Measurements from ENCODE around the gene NHP2. TPM values are rescaled to one million over a fixed set of nuclear protein-coding genes. Genes with fewer than 3 reads are reported as not detected.

NHP2 gene
- total RNA-seq, 1 experiment from 2014 or later = 254 TPM

DNA sequence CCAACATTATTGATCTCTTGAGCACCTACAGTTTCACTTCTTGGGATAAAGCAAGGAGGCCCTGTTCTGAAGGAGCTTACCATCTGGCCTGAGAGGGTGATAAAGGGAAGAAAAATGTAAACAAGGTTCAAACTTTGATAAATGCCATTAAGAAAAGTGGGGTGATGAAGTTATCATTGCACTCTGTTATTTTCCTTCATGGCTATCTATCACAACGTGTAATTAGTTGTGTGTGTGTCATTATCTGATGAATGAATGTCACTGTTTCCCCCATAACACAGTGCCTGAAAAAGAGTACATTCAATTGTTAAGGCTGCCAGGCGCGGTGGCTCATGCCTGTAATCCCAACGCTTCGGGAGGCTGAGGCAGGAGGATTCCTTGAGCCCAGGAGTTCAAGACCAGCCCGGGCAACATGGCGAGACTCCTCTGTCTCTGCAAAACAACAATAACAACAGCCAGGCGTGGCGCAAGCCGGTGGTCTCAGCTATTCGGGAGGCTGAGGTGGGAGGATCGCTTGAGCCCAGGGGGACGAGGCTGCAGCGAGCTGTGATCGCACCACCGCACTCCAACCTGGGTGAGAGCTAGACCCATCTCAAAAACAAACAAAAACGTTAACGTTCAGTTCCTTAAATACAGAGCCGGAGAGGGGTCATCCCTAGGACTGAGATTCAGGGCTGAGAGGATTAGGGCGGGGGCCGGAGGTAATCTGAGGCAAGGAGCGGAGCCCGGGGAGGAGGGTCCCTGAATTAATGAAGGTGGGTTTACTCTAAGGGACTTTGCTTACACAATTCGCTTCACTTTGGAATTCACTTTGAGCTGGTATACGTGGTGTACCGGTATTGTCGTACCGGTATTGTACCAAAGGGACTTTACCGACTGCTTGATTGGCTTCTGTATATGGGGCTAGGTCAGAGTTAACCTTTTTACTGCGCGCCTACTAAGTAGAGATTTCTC, 917 bp downstream of the NHP2 start:
- peak; percentile 63 for DNase-seq
- Histone ChIP-seq H3K4me3 (ENCODE audit: insufficient read depth, low read depth, low read length) (peak overlapping the region; percentile 85), H3K27me3 (ENCODE audit: control insufficient read depth, insufficient read depth, low read length) (no peaks in the 10 kb centered on the region), H3K36me3 (replicated peaks; ENCODE audit: control insufficient read depth, insufficient read depth, low read length) (peaks cover 29% of the 10 kb centered on the region)

DNA sequence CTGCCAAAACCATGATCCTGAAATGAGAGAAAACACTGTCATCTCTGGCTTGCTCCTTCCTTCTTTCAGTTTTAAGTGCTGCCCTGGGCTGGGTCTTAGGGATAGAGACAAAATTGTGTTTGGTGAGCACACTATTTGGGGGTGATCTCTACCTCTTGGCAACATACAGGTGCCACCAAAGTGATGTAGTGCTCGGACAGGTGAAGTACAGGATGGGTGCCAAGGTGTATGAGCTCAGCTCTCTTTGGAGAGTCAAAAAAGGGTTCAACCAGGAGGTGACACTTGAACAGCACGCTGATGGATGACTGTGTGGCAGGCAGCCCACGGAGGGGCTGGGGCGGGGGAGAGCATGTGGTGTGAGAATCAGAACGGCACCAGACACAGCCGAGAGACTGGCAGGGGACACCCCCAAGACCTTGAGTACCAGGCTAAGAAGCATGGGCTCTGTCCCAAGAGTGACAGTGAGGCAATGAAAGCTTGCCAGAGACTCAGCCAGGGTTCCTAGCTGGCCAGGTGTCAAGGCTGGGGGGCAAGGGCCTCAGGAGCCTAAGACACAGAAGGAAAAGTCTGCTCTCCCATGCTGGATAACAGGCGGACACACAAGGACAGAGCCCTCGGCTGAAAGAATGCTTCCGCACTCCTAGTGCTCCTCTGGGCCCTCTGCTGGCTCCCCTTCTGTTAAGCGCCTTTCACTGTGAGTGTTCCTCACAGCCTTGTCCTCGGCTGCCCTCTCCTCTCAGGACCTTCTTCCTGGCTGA, 2.5 kb downstream of the NHP2 start:
- H3K36me3 ChIP-seq (replicated peaks; ENCODE audit: control insufficient read depth, insufficient read depth, low read length) = peaks cover 46% of the 10 kb centered on the region
- DNase-seq = no peak
- H3K27me3 ChIP-seq (ENCODE audit: control insufficient read depth, insufficient read depth, low read length) = no peaks in the 10 kb centered on the region
- no peak overlapping the region for H3K4me3 ChIP-seq (ENCODE audit: insufficient read depth, low read depth, low read length)

DNA sequence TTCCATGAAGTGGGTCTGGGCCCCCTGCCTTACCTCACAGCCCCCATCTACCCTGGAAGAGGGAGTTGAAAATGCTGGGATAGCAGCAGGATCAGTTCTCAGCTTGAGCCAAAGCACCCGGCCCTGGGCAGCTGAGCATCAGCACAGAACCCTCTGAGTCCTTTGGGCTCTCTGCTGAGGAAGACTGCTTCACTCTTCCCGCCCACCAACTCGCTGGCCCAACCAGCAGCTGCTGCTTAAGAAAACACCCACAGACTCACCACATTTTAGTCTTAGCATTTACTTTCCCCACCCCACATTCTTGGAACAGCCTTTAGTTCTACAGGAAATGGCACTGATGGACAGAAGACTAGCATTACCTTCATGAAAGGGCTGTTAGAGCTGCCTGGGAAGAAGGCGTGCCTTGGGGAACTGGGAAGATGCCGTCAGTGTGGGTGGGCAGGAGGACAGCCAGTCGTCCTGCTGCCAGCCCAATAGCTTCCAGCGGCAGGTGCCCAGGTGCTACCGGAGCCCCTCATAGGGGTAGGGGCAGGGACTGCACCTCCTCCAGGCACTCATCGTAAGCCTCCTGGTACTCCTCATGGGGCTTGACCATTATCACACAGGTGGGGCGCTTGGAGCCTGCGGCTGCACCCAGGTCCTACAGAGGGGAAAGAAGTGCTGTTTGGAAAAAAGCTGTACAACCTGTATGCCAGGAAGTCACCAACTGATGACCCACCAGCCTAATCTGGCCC, 4.3 kb downstream of the NHP2 start:
- H3K27me3 ChIP-seq (ENCODE audit: control insufficient read depth, insufficient read depth, low read length) = no peaks in the 10 kb centered on the region
- no peak for DNase-seq
- peaks cover 52% of the 10 kb centered on the region for H3K36me3 ChIP-seq (replicated peaks; ENCODE audit: control insufficient read depth, insufficient read depth, low read length)
- H3K4me3 ChIP-seq (ENCODE audit: insufficient read depth, low read depth, low read length) = no peak overlapping the region

DNA sequence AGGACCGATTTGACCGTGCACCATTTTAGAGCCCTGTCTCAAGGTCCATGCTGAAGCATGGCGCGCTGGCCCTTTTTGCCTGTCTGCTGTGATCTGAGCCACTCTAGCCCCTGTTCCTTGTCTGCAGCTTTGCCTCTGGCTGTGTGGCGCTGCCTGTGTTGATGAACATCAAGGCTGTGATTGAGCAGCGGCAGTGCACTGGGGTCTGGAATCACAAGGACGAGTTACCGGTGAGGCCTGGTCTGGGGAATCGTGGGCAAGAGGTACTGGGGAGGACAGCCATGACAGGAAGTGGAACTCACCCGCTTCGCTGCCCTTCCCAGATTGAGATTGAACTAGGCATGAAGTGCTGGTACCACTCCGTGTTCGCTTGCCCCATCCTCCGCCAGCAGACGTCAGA, 6.3 kb downstream of the NHP2 start:
- Histone ChIP-seq H3K27me3 (ENCODE audit: control insufficient read depth, insufficient read depth, low read length) (no peaks in the 10 kb centered on the region), H3K36me3 (replicated peaks; ENCODE audit: control insufficient read depth, insufficient read depth, low read length) (peaks cover 67% of the 10 kb centered on the region), H3K4me3 (ENCODE audit: insufficient read depth, low read depth, low read length) (no peak overlapping the region)
- no peak for DNase-seq

DNA sequence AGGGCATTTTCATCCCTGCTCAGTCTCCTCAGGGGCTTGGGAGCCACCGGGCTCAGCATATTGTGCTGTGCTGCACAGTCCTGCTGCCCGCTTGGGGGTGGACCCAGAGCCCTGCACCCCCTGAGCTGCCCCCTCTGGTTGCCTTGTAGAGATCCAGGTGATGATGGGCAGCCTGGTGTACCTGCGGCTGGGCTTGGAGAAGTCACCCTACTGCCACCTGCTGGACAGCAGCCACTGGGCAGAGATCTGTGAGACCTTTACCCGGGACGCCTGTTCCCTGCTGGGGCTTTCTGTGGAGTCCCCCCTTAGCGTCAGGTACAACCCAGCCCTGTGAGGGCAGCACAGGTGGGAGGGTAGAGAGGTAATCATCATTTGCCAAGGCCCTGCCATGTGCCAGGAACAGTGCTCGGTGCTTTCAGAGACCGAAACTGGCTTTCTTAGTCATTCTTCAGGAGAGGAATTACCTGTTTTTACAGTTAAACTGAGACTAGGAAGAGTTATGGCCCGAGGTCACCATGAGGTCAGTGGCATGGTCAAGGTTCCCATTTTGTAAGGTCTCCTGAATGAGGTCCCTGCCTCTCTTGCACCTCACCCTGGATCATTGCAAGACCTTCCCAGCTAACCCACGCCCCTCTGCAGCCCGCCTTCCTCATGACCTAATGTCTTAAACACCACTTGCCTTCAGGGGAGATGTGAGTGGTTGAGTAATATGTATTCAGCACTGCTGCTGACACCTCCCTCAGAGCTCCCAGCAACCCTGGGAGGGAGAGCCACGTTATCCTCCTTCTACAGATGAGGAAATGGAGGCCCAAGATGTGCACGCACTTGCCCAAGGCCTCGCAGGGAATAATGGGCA, 7.5 kb downstream of the NHP2 start:
- peak; percentile 94 for DNase-seq
- Histone ChIP-seq H3K36me3 (replicated peaks; ENCODE audit: control insufficient read depth, insufficient read depth, low read length) (peaks cover 69% of the 10 kb centered on the region), H3K4me3 (ENCODE audit: insufficient read depth, low read depth, low read length) (no peak overlapping the region), H3K27me3 (ENCODE audit: control insufficient read depth, insufficient read depth, low read length) (no peaks in the 10 kb centered on the region)

DNA sequence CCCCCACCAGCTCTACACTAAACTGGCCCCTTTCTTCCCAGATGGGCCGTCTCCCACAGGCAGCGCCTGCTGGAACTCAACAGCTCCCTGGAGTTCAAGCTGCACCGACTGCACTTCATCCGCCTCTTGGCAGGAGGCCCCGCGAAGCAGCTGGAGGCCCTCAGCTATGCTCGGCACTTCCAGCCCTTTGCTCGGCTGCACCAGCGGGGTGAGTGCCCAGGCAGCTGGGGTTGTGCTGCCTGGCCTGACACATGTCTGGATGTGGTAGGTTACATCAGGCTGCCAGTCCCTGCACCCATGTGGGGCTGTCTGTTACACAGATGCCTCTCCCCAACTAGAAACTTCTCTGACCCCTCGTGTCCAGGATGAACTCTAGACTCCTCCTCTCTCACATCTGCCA, 9.8 kb downstream of the NHP2 start:
- no peak for DNase-seq
- Histone ChIP-seq H3K36me3 (replicated peaks; ENCODE audit: control insufficient read depth, insufficient read depth, low read length) (peaks cover 60% of the 10 kb centered on the region), H3K27me3 (ENCODE audit: control insufficient read depth, insufficient read depth, low read length) (no peaks in the 10 kb centered on the region), H3K4me3 (ENCODE audit: insufficient read depth, low read depth, low read length) (no peak overlapping the region)

DNA sequence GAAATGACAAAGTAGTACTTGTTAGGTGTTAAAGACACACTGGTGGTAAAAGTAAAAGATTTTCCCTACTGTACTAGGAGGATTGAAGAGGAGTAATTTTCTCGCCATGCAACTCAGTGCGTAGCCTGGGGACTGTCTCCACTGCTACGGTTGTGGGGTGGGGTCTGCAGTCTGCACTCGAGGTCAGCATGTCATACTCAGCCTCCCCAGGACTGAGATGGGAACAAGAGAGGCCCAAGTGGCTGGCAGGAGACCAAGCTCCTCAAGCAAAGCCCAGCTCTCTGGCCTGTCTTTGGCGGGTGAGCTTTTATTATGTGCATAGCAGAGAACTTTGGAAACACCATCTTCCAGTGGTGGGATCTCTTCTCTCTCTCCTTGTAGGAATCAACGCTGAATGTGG, 10.4 kb downstream of the NHP2 start:
- no peak for DNase-seq
- H3K27me3 ChIP-seq (ENCODE audit: control insufficient read depth, insufficient read depth, low read length) = no peaks in the 10 kb centered on the region
- no peak overlapping the region for H3K4me3 ChIP-seq (ENCODE audit: insufficient read depth, low read depth, low read length)
- H3K36me3 ChIP-seq (replicated peaks; ENCODE audit: control insufficient read depth, insufficient read depth, low read length) = peaks cover 54% of the 10 kb centered on the region

DNA sequence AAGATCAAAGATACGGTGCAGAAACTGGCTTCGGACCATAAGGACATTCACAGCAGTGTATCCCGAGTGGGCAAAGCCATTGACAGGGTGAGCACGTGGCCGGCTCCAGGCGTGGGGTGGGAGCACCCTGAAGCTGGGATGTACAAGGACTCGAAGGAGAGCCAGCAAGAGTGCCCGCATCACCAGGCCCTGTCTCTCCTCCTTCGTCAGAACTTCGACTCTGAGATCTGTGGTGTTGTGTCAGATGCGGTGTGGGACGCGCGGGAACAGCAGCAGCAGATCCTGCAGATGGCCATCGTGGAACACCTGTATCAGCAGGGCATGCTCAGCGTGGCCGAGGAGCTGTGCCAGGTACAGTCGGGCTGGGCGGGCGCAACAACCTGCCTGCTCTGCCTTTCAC, 11.0 kb downstream of the NHP2 start:
- H3K36me3 ChIP-seq (replicated peaks; ENCODE audit: control insufficient read depth, insufficient read depth, low read length) = peaks cover 51% of the 10 kb centered on the region
- H3K27me3 ChIP-seq (ENCODE audit: control insufficient read depth, insufficient read depth, low read length) = no peaks in the 10 kb centered on the region
- H3K4me3 ChIP-seq (ENCODE audit: insufficient read depth, low read depth, low read length) = no peak overlapping the region
- DNase-seq = no peak

DNA sequence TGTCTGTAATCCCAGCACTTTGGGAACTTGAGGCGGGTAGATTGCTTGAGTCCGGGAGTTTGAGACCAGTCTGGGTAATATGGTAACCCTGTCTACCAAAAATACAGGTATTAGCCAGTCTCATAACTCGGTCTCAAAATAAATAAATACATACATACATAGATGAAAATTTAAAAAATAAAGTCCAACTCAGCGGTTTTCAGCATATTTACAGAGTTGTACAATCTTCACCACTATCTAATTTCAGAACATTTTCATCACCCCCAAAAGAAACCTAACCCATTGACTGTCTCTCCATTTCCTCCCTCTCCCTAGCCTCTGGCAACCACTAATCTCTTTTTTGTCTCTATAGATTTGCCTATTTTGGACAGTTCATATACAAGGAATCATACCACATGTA, 12.1 kb downstream of the NHP2 start:
- H3K4me3 ChIP-seq (ENCODE audit: insufficient read depth, low read depth, low read length) = no peak overlapping the region
- peaks cover 42% of the 10 kb centered on the region for H3K36me3 ChIP-seq (replicated peaks; ENCODE audit: control insufficient read depth, insufficient read depth, low read length)
- H3K27me3 ChIP-seq (ENCODE audit: control insufficient read depth, insufficient read depth, low read length) = no peaks in the 10 kb centered on the region
- DNase-seq = no peak

DNA sequence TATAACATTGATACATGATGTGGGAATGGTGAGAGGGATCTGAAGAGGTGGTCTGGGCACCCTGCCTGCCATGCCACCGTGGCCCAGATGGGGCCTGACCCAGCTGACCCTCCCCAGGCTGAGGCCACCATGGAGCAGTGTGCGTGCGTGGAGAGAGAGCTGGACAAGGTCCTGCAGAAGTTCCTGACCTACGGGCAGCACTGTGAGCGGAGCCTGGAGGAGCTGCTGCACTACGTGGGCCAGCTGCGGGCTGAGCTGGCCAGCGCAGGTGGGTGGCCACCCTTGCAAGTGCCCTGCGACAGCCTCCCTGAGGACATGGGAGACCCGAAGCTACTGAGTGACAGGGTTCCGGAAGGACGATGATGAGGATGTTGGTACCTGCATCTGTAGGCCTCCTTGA, 15.7 kb downstream of the NHP2 start:
- no peak for DNase-seq
- Histone ChIP-seq H3K36me3 (replicated peaks; ENCODE audit: control insufficient read depth, insufficient read depth, low read length) (peaks cover 26% of the 10 kb centered on the region), H3K4me3 (ENCODE audit: insufficient read depth, low read depth, low read length) (no peak overlapping the region), H3K27me3 (ENCODE audit: control insufficient read depth, insufficient read depth, low read length) (no peaks in the 10 kb centered on the region)

DNA sequence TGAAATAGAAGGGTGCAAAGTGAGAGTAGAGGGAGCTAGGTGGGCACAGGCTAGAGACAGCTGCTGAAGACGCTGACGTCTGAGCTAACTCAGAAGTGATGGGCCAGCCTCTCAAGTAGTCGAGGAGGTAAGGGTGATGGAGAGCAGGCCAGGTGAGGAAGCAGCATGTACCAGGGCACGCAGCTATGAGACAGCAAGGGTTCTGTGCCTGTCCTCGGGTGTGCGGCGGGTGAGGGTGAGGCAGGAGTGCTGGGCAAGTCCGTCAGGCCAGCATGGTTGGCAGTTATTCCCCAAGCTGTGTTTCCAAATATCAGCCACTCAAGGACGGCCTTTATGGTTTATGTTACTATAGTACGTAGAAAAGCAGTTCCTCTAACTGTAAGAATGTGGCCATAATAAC, 16.7 kb downstream of the NHP2 start:
- H3K36me3 ChIP-seq (replicated peaks; ENCODE audit: control insufficient read depth, insufficient read depth, low read length) = peaks cover 17% of the 10 kb centered on the region
- no peaks in the 10 kb centered on the region for H3K27me3 ChIP-seq (ENCODE audit: control insufficient read depth, insufficient read depth, low read length)
- no peak overlapping the region for H3K4me3 ChIP-seq (ENCODE audit: insufficient read depth, low read depth, low read length)
- DNase-seq = no peak

DNA sequence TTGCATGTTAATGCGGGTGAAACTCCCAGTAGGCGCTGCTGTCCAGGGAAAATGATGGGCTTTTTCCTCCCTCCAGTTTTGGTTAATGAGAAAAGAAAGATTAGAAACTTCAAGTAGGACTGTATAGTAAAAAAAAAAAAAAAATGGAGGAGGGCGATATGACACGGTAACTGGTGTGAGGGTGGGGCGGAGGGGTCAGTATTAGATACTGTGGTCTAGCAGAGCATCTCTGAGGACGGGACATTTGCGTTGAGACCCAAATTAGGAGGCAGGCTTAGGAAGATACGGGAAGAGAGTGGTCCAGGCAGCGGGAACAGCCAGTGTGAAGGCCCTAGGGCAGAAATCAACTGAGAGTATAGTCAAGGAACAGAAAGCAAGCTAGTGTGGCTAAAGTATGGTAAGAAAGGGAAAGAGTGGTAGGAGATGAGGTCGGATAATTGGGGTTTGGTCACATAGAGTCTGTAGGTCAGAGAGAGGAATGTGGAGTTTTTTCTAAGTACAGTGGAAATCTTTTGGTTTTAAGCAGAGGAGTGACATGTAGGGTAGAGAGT, 22.2 kb downstream of the NHP2 start:
- peak overlapping the region; percentile 80 for H3K4me3 ChIP-seq (ENCODE audit: insufficient read depth, low read depth, low read length)
- no peaks in the 10 kb centered on the region for H3K27me3 ChIP-seq (ENCODE audit: control insufficient read depth, insufficient read depth, low read length)
- peak; percentile 63 for DNase-seq
- H3K36me3 ChIP-seq (replicated peaks; ENCODE audit: control insufficient read depth, insufficient read depth, low read length) = peaks cover 5% of the 10 kb centered on the region; the same call in 1 of the 2 replicates

DNA sequence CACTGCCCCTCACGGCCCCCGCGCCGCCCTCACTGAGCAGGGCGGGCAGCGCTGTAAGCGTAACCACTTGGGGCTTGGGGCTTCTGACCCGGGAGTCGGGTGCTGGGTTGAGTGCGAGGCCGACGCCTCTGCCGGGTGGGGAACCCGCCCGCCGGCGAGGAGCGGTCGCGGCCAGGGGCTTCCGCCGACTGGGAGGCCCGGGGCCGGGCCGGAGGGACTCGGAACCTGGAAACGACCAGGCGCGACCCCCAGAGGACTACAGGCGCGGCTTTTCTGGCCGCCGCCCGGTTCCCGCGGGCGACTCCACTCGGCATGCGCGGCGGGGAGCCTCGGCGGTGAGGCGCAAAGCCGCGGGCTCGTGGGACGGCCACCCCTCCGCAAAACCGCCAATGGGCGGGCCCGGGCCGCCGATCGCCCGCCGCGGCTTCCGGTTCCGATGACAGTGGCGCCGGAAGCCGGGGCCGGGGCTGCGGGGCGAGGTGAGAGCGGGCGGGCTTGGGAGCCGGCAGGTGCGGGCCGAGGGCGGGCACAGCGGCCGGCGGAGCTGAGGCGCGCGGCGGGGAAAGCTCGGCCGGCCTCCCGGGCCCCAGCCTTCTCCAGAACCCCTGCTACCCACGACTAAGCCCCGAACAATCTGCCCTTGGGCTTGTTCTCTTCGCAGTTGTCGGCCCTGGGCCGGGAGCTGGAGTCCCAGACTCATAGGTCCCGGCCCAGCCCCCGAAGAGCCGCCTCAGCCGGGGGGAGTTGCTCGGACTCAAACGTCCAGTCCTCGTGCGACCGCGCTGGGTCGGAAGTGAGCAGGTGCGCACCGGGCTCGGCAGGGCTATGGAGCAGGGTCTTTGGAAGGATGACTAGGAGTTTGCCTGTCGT, 22.9 kb downstream of the NHP2 start, which contains the start of gene RMND5B:
RMND5B (plus strand) TSS at position 439 of the 870 bp plus-strand sequence. CDS start 7,106 bp downstream, outside the sequence.
- Histone ChIP-seq H3K27me3 (ENCODE audit: control insufficient read depth, insufficient read depth, low read length) (no peaks in the 10 kb centered on the region), H3K4me3 (ENCODE audit: insufficient read depth, low read depth, low read length) (peak within 1 kb of the TSS; percentile 80), H3K36me3 (replicated peaks; ENCODE audit: control insufficient read depth, insufficient read depth, low read length) (peaks cover 3% of the 10 kb centered on the region; the same call in 1 of the 2 replicates)
- DNase-seq = peak; percentile 97
